Measurements from ENCODE around the gene IMMP2L. TPM values are rescaled to one million over a fixed set of nuclear protein-coding genes. Genes with fewer than 3 reads are reported as not detected.

IMMP2L gene
- total and polyA plus RNA-seq, 2 of the 13 experiments (the other 11 are each of a cell fraction or from before 2014, with no cell fraction given), result 7.8 to 16.9 TPM

- TF ChIP-seq DZIP1 (CRISPR knock-in tag; IDR thresholded peaks at IDR 0.05), result no peak
- peak; percentile 19; the same call in 1 of the 2 replicates for TF ChIP-seq HOMEZ (CRISPR knock-in tag; IDR thresholded peaks at IDR 0.05; ENCODE audit: low read depth)
- no peak for TF ChIP-seq NR1H2 (CRISPR knock-in tag; IDR thresholded peaks at IDR 0.05; ENCODE audit: borderline replicate concordance, low read depth)
- no peak for TF ChIP-seq ZNF367 (CRISPR knock-in tag; IDR thresholded peaks at IDR 0.05; ENCODE audit: borderline replicate concordance)
- TF ChIP-seq TCF12 (IDR thresholded peaks at IDR 0.05), result no peak
- 0 out of 2 replicates have a peak, but pooled peaks have one; percentile 36 for TF ChIP-seq TCF12 (CRISPR knock-in tag; IDR thresholded peaks at IDR 0.05)
- no peak for TF ChIP-seq SRSF4 (IDR thresholded peaks at IDR 0.05; ENCODE audit: low read depth, low read length, poor library complexity, severe bottlenecking)
- no peak for TF ChIP-seq HNRNPK (IDR thresholded peaks at IDR 0.05; ENCODE audit: low read depth, low read length, poor library complexity, severe bottlenecking)
- no peak for TF ChIP-seq ZBTB2 (CRISPR knock-in tag; IDR thresholded peaks at IDR 0.05; ENCODE audit: low read depth)
- TF ChIP-seq TERF1 (CRISPR knock-in tag; IDR thresholded peaks at IDR 0.05), result no peak
- TF ChIP-seq MXD3 (CRISPR knock-in tag; IDR thresholded peaks at IDR 0.05), result 0 out of 2 replicates have a peak, but pooled peaks have one; percentile 53
- 0 out of 2 replicates have a peak, but pooled peaks have one; percentile 29 for TF ChIP-seq RXRB (CRISPR knock-in tag; IDR thresholded peaks at IDR 0.05; ENCODE audit: borderline replicate concordance)
- TF ChIP-seq ZNF775 (CRISPR knock-in tag; IDR thresholded peaks at IDR 0.05; ENCODE audit: borderline replicate concordance), result 0 out of 2 replicates have a peak, but pooled peaks have one; percentile 52
- peak; percentile 91 for TF ChIP-seq ZNF230 (CRISPR knock-in tag; IDR thresholded peaks at IDR 0.05)
- TF ChIP-seq ZNF20 (CRISPR knock-in tag; IDR thresholded peaks at IDR 0.05), result no peak
- peak; percentile 90; the same call in 1 of the 2 replicates for TF ChIP-seq MTF2 (CRISPR knock-in tag; IDR thresholded peaks at IDR 0.05; ENCODE audit: borderline replicate concordance)
- TF ChIP-seq ZFAT (CRISPR knock-in tag; conservative IDR thresholded peaks at IDR 0.05), result no peak
- TF ChIP-seq SNRNP70 (IDR thresholded peaks at IDR 0.05; ENCODE audit: low read depth, low read length), result no peak
- TF ChIP-seq ZNF709 (CRISPR knock-in tag; IDR thresholded peaks at IDR 0.05), result 0 out of 2 replicates have a peak, but pooled peaks have one; percentile 63
- no peak for TF ChIP-seq ZNF816 (CRISPR knock-in tag; IDR thresholded peaks at IDR 0.05; ENCODE audit: borderline replicate concordance)
- peak; percentile 76; the same call in 1 of the 2 replicates for TF ChIP-seq SMAD9 (CRISPR knock-in tag; IDR thresholded peaks at IDR 0.05)
Observed at GRCh38 chr7:111561904-111562732, at the start of gene IMMP2L (continued).

Measured in HepG2 (cell line).